GM10266 (cell line): ENCODE measurements around the gene SOWAHD.
A peak's percentile ranks its signal among the peaks of the same experiment; 100 is the strongest.
"Not testable (repeated sequence)": the region's sequence is repeated elsewhere in the genome, so short reads cannot be mapped to it uniquely, and the experiment has no call there.

Experiments used
- DNase-seq: peaks from one replicate; pipeline ENCODE4 v3.0.0; 2012; ENCODE audit errors: extremely low spot score
- TF ChIP-seq, protein P1 (sequence below): IDR thresholded peaks from 2 replicates; pipeline ENCODE4 v1.5.1; 2012; ENCODE audit warnings: mild to moderate bottlenecking, low read depth; ENCODE audit not compliant: control insufficient read depth, insufficient read depth; ENCODE audit errors: missing control alignments

Gene SOWAHD

DNA sequence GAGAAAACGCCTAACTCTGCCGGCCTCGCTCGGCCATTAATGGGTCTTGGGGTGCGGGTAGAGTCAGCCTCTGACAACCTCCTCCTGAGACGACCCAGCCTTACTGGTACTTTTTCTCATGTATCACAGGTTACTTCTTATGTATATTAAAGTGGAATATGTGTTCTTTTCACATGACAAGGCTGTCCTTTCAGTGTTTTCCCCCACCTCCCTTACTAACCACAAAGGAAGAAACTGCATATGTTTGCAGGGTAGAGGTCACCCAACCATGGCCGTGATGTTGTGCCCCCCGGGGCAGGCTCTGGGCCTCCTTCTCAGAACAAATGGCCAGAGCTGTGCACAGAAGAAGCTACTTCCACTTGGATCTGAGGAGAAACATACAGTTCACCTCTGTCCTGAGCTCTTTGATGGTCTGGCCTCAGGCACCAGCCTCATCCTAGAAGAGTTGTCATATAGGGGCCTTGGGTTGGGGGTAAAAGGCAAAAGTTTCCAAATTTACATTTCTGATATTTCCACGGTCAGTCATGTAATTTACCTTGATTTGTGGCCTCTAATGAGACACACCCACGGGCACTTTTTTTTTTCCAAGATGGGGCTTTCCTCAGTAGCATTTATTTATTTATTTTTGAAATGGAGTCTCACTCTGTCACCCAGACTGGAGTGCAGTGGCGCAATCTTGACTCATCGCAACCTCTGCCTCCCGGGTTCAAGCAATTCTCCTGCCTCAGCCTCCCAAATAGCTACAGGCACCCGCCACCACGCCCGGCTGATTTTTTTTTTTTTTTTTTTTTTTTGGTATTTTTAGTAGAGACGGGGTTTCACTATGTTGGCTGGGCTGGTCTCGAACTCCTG lies 1.9 kb downstream of the SOWAHD start:
- TF ChIP-seq, protein P1, sequence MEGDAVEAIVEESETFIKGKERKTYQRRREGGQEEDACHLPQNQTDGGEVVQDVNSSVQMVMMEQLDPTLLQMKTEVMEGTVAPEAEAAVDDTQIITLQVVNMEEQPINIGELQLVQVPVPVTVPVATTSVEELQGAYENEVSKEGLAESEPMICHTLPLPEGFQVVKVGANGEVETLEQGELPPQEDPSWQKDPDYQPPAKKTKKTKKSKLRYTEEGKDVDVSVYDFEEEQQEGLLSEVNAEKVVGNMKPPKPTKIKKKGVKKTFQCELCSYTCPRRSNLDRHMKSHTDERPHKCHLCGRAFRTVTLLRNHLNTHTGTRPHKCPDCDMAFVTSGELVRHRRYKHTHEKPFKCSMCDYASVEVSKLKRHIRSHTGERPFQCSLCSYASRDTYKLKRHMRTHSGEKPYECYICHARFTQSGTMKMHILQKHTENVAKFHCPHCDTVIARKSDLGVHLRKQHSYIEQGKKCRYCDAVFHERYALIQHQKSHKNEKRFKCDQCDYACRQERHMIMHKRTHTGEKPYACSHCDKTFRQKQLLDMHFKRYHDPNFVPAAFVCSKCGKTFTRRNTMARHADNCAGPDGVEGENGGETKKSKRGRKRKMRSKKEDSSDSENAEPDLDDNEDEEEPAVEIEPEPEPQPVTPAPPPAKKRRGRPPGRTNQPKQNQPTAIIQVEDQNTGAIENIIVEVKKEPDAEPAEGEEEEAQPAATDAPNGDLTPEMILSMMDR = no peak
- peak; percentile 24 for DNase-seq

DNA sequence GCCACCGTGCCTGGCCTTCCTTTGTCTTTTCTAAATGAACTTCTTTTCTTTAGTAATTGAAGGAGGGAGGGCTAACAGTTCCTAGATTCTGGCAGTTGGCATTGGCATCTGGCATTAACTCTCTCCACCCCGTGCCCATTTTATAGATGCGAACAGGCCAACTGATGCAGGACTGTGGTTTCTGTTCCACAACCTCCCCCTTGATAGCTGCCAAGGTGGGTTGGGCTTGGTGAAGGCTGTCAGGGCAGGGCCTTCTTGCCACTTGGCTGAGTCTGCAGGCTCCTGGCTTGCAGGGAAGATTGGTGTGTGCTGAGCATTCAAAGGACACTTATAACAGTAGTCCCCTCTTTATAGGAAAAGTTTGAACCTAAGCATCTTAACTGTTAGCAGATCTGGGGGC lies 4.3 kb downstream of the SOWAHD start:
- DNase-seq = no peak
- TF ChIP-seq, protein P1 = no peak

DNA sequence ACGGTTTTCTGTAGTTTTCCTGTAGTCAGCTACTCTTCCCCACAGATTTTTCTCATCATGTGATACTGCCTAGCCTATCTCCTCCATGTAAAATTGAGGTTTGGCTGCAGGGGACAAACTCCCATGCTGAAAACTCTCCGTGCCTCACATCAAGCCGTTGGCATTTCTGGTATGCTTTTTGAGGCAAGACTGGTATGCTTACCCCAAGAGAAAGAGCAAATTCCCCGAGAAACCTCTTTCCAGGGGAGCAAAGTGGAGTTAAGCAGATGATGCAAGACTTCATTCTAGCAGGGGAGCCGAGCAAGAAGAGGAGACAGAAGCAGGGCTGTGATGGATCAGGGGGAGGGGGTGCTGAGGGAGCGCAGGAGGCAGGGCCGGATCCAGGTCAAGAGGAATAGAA lies 4.8 kb downstream of the SOWAHD start:
- DNase-seq = no peak
- TF ChIP-seq, protein P1 = no peak

DNA sequence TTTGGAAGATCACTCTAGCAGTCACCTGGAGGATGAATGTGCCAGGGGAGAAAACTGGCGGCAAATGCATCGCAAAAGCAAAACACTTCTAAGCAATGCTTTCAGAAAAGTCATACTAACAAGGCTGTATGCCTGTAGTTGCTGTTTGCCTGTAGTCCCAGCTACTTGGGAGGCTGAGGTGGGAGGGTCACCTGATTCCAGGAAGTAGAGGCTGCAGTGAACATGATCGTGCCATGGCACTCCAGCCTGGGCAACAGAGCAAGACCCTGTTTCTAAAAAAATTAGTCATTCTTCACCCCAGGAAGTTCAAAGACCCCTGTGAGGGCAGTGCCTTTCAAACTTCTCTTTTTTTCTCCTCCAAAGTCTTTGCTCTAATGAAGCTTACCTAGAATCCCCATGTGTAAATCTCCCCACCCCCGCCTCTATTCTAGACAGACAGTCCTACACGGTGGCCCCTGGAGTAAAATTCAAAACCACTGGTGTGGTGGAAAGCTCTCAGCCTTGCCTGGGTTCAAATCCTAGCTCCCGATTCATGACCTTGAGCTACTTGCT lies 5.5 kb downstream of the SOWAHD start:
- TF ChIP-seq, protein P1 = no peak
- DNase-seq = no peak

DNA sequence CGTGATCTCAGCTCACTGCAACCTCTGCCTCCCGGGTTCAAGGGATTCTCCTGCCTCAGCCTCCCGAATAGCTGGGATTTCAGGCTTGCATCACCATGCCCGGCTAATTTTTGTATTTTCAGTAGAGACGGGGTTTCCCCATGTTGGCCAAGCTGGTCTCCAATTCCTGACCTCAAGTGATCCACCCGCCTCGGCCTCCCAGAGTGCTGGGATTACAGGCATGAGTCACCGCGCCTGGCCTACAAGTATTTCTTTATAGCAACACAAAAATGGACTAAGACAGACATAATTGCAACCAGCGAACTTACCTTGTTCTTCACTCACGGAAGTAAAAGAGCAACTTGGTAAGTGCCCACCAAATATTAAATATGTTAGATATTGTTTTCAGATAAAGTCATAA lies 10.0 kb downstream of the SOWAHD start:
- DNase-seq = not testable (repeated sequence)

DNA sequence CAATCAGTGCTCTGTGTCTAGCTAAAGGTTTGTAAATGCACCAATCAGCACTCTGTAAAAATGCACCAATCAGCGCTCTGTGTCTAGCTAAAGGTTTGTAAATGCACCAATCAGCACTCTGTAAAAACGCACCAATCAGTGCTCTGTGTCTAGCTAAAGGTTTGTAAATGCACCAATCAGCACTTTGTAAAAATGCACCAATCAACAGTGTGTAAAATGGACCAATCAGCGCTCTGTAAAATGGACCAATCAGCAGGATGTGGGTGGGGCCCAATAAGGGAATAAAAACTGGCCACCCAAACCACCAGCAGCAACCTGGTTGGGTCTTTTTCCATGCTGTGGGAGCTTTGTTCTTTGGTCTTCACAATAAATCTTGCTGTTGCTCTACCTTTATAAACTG lies 11.0 kb downstream of the SOWAHD start:
- not testable (repeated sequence) for DNase-seq

DNA sequence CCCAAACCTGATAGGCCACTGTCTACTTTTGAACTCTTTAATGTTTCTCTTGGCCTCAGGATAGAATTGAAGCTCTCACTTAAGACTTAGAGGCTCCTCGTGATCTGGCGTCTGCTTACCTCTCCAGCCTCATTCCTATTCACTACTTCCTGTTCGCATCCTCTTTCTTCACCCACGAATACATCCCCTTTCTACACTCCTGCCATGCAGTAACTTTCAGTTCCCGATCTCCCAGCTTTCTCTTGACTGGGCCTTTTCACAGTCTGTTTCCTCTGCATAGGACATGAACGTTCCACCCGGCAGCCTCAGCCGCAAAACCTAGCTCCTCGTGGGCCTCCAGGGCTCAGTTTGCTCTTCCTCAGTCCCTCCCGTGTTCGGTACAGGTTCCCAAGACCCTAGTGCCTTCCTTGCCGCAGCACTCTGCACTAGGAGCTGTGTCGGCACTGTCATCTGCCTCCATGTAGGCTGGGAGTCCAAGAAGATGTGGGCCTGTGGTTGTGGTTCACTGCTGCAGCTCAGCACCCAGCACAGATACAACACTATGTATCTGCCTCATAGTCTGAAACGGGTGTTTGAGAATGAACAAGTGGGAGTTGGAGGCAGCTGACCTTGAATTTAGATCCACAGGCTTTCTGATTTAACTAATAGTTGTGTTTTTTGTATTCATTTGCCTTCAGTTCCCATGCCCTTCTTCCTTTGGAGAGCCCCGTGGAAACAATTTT lies 17.3 kb downstream of the SOWAHD start:
- DNase-seq = no peak
- TF ChIP-seq, protein P1 = no peak

DNA sequence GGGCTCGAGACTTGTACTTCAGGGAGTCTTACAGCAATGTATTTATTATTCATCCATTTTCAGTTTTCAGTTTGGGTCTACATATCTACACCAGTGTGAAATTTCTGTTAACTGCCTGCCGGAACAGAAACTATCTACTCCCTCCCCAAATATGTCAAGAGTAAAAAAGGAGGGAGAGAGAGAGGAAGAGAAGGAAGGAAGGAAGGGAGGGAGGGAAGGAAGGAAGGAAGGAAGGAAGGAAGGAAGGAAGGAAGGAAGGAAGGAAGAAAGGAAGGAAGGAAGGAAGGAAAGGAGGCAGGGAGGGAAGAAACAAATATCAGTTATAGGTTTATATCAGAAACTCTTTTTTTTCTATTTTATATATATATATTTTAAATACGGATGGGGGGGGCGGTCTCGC lies 20.4 kb downstream of the SOWAHD start:
- DNase-seq = no peak
- TF ChIP-seq, protein P1 = no peak
